Stimulated activated naive CD8-positive, alpha-beta T cell treated with anti-CD3 and anti-CD28 coated beads, Interleukin-15, Interleukin-2, amounts not matched to agents 100 ng/mL and 50 ng/mL, for 24 hours (primary cell): ENCODE results near the gene AUTS2.

ENCODE experiments used
- H3K27ac Mint-ChIP-seq: one replicate; pipeline ENCODE4 v1.8.0; 2021; ENCODE audit warnings: mild to moderate bottlenecking, mixed read lengths
- H3K27me3 Mint-ChIP-seq: one replicate; pipeline ENCODE4 v1.8.0; 2021; ENCODE audit warnings: mixed read lengths
- H3K36me3 Mint-ChIP-seq: one replicate; pipeline ENCODE4 v1.8.0; 2021; ENCODE audit warnings: low read depth, mixed read lengths
- H3K4me1 Mint-ChIP-seq: one replicate; pipeline ENCODE4 v1.8.0; 2021; ENCODE audit warnings: low read depth, mixed read lengths
- H3K4me3 Mint-ChIP-seq: one replicate; pipeline ENCODE4 v1.8.0; 2021; ENCODE audit warnings: mild to moderate bottlenecking, mixed read lengths
- H3K9me3 Mint-ChIP-seq: one replicate; pipeline ENCODE4 v1.8.0; 2021; ENCODE audit warnings: mixed read lengths

Gene AUTS2

GRCh38 chr7:69598081-69598486, at the start of gene AUTS2:
TSS of gene AUTS2 (plus strand) at chr7:69598475. CDS start at chr7:69599654, 1,179 bp downstream.
- Mint-ChIP-seq H3K4me1 (peaks cover 19% of the 10 kb centered on the region), H3K27ac (no peak within 1 kb of the TSS), H3K36me3 (no peaks in the 10 kb centered on the region), H3K9me3 (no peaks in the 10 kb centered on the region), H3K4me3 (peak within 1 kb of the TSS; percentile 82), H3K27me3 (peaks cover 21% of the 10 kb centered on the region)

DNA sequence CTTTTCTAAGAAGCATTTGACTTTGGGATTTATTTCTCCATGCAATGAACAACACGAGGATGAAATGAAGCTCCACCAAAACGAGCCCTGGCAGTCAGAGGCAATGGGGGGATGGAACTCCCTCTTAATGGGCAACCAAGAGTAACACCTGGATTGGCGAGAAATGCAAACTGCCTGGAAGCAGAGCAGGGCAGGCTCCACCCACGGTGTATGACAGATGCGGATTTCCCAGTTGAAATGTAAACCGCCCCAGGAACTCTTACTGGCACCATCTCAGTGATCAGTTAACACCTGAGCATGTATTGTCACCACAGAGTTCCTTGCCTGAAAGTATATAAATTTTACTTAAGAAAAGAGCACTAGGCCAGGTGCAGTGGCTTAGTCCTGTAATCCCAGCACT, 47.3 kb upstream of the AUTS2 start:
- Mint-ChIP-seq H3K36me3 (no peaks in the 10 kb centered on the region), H3K27me3 (no peaks in the 10 kb centered on the region), H3K4me3 (no peak overlapping the region), H3K9me3 (no peaks in the 10 kb centered on the region), H3K27ac (no peak overlapping the region), H3K4me1 (no peaks in the 10 kb centered on the region)

DNA sequence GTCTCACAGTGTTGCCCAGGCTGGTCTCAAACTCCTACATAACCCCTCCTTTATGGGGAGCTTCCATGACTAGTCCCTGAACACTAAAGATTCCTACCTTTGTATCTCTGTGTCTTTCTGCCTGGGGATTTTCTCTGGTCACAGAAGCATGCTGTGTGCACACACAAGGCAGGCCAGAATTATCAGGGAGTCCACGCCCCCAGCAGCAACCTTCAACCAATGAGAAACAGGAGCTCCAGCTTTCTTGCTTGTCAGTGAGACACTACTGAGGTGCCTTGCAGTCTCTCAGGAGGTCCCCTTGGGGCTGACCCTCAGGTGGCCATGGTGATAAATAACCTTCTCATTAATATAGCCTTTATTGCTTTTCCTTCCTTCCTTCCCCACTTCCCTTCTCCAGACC, 45.1 kb upstream of the AUTS2 start:
- no peaks in the 10 kb centered on the region for H3K9me3 Mint-ChIP-seq
- no peak overlapping the region for H3K4me3 Mint-ChIP-seq
- H3K27ac Mint-ChIP-seq = no peak overlapping the region
- no peaks in the 10 kb centered on the region for H3K36me3 Mint-ChIP-seq
- no peaks in the 10 kb centered on the region for H3K27me3 Mint-ChIP-seq
- H3K4me1 Mint-ChIP-seq = no peaks in the 10 kb centered on the region

- Mint-ChIP-seq H3K36me3 (no peaks in the 10 kb centered on the region), H3K27ac (no peak overlapping the region), H3K9me3 (no peaks in the 10 kb centered on the region), H3K4me1 (no peaks in the 10 kb centered on the region), H3K4me3 (no peak overlapping the region), H3K27me3 (no peaks in the 10 kb centered on the region)
These were observed 36.9 kb upstream of the AUTS2 start for GRCh38 chr7:69561266-69561960.

DNA sequence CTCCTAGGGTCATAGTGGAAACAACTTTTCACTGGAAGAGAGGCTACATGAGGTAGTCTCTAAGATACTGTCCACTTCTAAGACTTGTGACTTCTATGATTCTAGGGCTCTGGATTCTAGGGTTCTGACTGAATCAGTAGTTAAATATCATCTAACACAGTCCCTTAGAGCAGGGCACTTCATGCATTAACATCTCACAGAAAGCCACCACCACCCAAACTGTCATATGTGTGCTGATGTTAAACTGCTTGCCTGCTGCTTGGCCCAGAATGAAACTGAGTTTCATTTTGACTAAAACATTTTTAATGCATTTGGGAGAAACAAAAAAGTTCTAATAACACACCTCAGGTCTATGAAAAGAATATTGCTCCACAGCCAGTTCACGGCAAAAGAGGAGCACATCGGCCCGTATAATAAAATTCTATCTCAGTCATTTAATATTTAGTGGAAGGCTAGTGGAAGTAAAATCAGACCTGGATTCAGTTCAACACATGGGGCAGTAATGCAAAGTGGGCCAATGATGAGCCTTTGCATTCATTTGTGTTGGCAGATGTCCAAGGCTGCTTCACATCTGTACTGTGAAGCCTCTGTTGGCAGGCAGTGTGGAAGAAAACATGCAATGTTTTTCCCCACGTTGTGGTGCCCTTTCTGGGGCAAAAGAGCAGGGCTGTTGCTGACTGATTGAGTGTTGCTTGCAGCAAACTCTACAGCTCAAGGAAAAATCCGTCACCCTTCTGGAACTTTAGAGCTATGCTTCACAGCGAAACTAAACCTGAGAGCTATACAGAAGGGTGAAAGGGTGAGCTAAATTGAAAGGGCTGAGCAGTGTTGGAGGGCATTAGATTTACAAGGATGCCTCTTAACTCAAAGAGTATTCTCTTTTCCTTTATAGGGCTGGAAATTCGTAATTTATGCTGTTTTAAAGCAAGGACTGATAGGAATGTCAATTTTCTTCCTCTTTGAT, 33.5 kb upstream of the AUTS2 start:
- Mint-ChIP-seq H3K27ac (no peak overlapping the region), H3K27me3 (no peaks in the 10 kb centered on the region), H3K36me3 (no peaks in the 10 kb centered on the region), H3K9me3 (no peaks in the 10 kb centered on the region), H3K4me3 (no peak overlapping the region), H3K4me1 (no peaks in the 10 kb centered on the region)

DNA sequence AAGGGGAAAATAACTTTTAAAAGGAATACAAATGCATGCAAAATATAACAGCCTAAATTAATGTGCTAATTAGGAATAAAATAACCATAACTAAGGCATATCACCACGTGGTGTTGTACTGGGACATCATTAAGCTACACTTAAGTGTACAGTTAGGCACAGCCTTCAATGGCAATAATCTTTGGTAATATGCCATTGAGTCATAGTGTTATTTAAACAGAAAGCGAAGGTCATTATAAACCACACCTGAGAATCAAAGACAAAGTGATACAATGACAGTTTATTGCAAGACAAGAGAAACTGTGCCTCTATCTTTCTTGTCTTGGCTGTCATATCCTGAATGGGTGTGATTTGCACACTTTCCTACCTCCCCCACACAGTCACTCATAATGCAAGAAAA, 30.5 kb upstream of the AUTS2 start:
- Mint-ChIP-seq H3K9me3 (no peaks in the 10 kb centered on the region), H3K27me3 (no peaks in the 10 kb centered on the region), H3K4me1 (no peaks in the 10 kb centered on the region), H3K27ac (no peak overlapping the region), H3K4me3 (no peak overlapping the region), H3K36me3 (no peaks in the 10 kb centered on the region)

GRCh38 chr7:69568266-69568665, 30.0 kb upstream of the AUTS2 start:
- Mint-ChIP-seq H3K4me3 (no peak overlapping the region), H3K27me3 (no peaks in the 10 kb centered on the region), H3K36me3 (no peaks in the 10 kb centered on the region), H3K9me3 (no peaks in the 10 kb centered on the region), H3K27ac (no peak overlapping the region), H3K4me1 (no peaks in the 10 kb centered on the region)

- Mint-ChIP-seq H3K36me3 (no peaks in the 10 kb centered on the region), H3K27me3 (no peaks in the 10 kb centered on the region), H3K4me3 (no peak overlapping the region), H3K4me1 (no peaks in the 10 kb centered on the region), H3K27ac (no peak overlapping the region), H3K9me3 (no peaks in the 10 kb centered on the region)
These were observed 22.6 kb upstream of the AUTS2 start for GRCh38 chr7:69575651-69576050.

DNA sequence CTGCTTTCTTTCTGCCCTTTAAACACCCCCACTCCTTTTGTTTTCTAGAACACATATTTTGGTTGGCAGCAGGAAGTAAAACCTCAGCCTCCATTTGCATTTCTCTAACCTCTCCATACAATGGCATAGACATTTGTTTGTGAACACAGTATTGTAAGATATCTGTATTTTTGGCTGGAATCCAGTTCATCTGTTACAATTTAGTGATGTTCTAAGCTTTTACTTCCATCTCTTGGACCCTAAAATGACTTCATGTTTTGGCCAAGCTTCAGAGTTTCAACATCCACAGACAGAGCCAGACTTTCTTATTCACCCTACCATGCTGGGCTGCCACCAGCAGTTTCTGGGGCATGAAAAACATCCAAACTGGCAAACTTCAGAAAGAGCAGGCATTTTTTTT, 21.1 kb upstream of the AUTS2 start:
- Mint-ChIP-seq H3K27ac (no peak overlapping the region), H3K27me3 (no peaks in the 10 kb centered on the region), H3K36me3 (no peaks in the 10 kb centered on the region), H3K4me3 (no peak overlapping the region), H3K4me1 (no peaks in the 10 kb centered on the region), H3K9me3 (no peaks in the 10 kb centered on the region)

- Mint-ChIP-seq H3K27me3 (peaks cover 7% of the 10 kb centered on the region), H3K4me1 (no peaks in the 10 kb centered on the region), H3K4me3 (no peak overlapping the region), H3K36me3 (no peaks in the 10 kb centered on the region), H3K27ac (no peak overlapping the region), H3K9me3 (no peaks in the 10 kb centered on the region)
These were observed 13.1 kb upstream of the AUTS2 start for GRCh38 chr7:69585169-69585568.

DNA sequence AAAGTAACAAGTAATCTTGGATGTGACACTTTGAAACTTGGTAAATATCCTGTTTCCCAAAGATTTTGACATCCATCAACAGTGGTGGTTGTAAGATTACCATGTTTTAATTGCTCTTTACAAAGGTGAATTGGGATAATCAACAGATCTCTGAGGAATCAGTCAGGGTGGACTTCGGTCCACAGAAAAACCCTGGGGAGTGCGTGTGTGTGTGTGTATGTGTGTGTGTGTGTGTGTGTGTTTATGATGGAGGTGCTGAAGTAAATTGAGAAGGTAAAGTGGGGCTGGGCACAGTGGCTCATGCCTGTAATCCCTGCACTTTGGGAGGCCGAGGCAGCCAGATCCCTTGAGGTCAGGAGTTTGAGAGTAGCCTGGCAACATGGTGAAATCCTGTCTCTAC, 12.0 kb upstream of the AUTS2 start:
- H3K4me1 Mint-ChIP-seq = no peaks in the 10 kb centered on the region
- peaks cover 7% of the 10 kb centered on the region for H3K27me3 Mint-ChIP-seq
- no peaks in the 10 kb centered on the region for H3K36me3 Mint-ChIP-seq
- no peak overlapping the region for H3K4me3 Mint-ChIP-seq
- H3K27ac Mint-ChIP-seq = no peak overlapping the region
- no peaks in the 10 kb centered on the region for H3K9me3 Mint-ChIP-seq

GRCh38 chr7:69588773-69589172, 9.5 kb upstream of the AUTS2 start:
- H3K4me3 Mint-ChIP-seq = no peak overlapping the region
- no peaks in the 10 kb centered on the region for H3K36me3 Mint-ChIP-seq
- H3K9me3 Mint-ChIP-seq = no peaks in the 10 kb centered on the region
- no peaks in the 10 kb centered on the region for H3K4me1 Mint-ChIP-seq
- no peak overlapping the region for H3K27ac Mint-ChIP-seq
- peaks cover 7% of the 10 kb centered on the region for H3K27me3 Mint-ChIP-seq

DNA sequence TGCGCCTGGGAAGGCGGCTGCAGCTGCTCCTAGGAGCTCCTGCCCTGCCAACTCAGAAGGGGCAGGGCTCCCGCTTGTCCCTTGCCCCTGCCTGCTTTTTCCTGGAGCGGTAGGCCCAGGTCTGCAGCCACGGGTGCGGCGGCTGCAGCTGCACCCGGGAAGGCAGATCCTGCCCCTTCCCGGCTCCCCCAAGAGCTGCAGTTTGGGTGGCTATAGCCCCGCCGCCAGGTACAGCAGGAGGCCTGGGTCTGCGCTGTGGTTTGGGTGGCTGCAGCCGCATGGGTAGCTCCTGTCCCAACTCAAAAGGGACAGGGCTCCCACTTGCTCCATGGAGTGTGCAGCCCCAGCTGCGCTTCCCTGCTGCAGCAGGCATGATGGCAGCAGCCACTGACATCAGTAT, 6.5 kb upstream of the AUTS2 start:
- no peaks in the 10 kb centered on the region for H3K36me3 Mint-ChIP-seq
- H3K27ac Mint-ChIP-seq = no peak overlapping the region
- peaks cover under 1% of the 10 kb centered on the region for H3K4me1 Mint-ChIP-seq
- H3K9me3 Mint-ChIP-seq = no peaks in the 10 kb centered on the region
- H3K27me3 Mint-ChIP-seq = peaks cover 14% of the 10 kb centered on the region
- H3K4me3 Mint-ChIP-seq = no peak overlapping the region

GRCh38 chr7:69593511-69593910, 4.8 kb upstream of the AUTS2 start:
- Mint-ChIP-seq H3K27ac (no peak overlapping the region), H3K4me1 (peaks cover 4% of the 10 kb centered on the region), H3K36me3 (no peaks in the 10 kb centered on the region), H3K9me3 (no peaks in the 10 kb centered on the region), H3K4me3 (no peak overlapping the region), H3K27me3 (peaks cover 17% of the 10 kb centered on the region)

DNA sequence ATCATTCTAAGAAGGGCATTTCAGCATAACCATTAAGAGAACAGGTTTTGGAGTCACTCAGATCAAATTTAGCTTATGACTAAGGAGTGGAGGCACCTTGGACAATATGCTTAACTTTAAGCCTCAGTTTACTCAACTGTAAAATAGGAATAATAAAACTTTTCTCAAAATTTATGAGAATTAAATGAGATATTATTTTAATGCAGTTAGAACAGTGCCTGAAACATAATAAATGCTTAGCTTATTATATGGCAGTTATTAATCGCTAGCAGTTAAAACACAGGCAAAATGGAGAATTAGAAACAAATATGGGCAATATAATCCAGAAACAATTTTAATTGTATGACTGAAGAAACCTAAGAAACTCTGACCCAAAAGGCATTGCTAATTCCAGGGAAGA, 2.9 kb upstream of the AUTS2 start:
- H3K36me3 Mint-ChIP-seq = no peaks in the 10 kb centered on the region
- peaks cover 15% of the 10 kb centered on the region for H3K4me1 Mint-ChIP-seq
- H3K27me3 Mint-ChIP-seq = peaks cover 21% of the 10 kb centered on the region
- H3K27ac Mint-ChIP-seq = no peak overlapping the region
- H3K4me3 Mint-ChIP-seq = no peak overlapping the region
- H3K9me3 Mint-ChIP-seq = no peaks in the 10 kb centered on the region
